Parathyroid adenoma (tissue), 2 donors: Measurements from ENCODE around the gene ZCCHC2.

ENCODE experiments used
- H2AFZ ChIP-seq: fragments of 300-600 bp; sonication (generic); one replicate; pipeline ENCODE4 v1.7.0; 2017; ENCODE audit warnings: antibody characterized with exemption, mild to moderate bottlenecking
- H3K27ac ChIP-seq: fragments of 300-600 bp; sonication (generic); one replicate; pipeline ENCODE4 v1.7.0; 2017
- H3K27me3 ChIP-seq: fragments of 300-600 bp; sonication (generic); one replicate; pipeline ENCODE4 v1.7.0; 2017; ENCODE audit warnings: low read length; ENCODE audit not compliant: control insufficient read depth, insufficient read depth
- H3K36me3 ChIP-seq: fragments of 300-600 bp; sonication (generic); one replicate; pipeline ENCODE4 v1.7.0; 2017; ENCODE audit warnings: low read length; ENCODE audit not compliant: control insufficient read depth, insufficient read depth
- H3K4me1 ChIP-seq: fragments of 300-600 bp; sonication (generic); one replicate; pipeline ENCODE4 v1.7.0; 2017; ENCODE audit warnings: control low read depth
- H3K4me2 ChIP-seq: fragments of 300-600 bp; sonication (generic); one replicate; pipeline ENCODE4 v1.7.0; 2017; ENCODE audit warnings: low read length
- H3K4me3 ChIP-seq: fragments of 300-600 bp; sonication (generic); one replicate; pipeline ENCODE4 v1.7.0; 2017; ENCODE audit warnings: low read depth, low read length
- H3K79me2 ChIP-seq: fragments of 300-600 bp; sonication (generic); one replicate; pipeline ENCODE4 v1.7.0; 2017; ENCODE audit warnings: control low read depth
- H3K9ac ChIP-seq: fragments of 300-600 bp; sonication (generic); one replicate; pipeline ENCODE4 v1.7.0; 2017; ENCODE audit warnings: mild to moderate bottlenecking
- H3K9me3 ChIP-seq: fragments of 300-600 bp; sonication (generic); one replicate; pipeline ENCODE4 v1.7.0; 2017; ENCODE audit warnings: low read length; ENCODE audit not compliant: control insufficient read depth
- TF ChIP-seq, protein P1 (sequence below): fragments of 300-600 bp; sonication (generic); IDR thresholded peaks from one replicate; pipeline ENCODE4 v1.7.0; 2017; ENCODE audit warnings: antibody characterized with exemption, mild to moderate bottlenecking
- donor health status: primary hyperparathyroidism.

The ZCCHC2 gene

DNA sequence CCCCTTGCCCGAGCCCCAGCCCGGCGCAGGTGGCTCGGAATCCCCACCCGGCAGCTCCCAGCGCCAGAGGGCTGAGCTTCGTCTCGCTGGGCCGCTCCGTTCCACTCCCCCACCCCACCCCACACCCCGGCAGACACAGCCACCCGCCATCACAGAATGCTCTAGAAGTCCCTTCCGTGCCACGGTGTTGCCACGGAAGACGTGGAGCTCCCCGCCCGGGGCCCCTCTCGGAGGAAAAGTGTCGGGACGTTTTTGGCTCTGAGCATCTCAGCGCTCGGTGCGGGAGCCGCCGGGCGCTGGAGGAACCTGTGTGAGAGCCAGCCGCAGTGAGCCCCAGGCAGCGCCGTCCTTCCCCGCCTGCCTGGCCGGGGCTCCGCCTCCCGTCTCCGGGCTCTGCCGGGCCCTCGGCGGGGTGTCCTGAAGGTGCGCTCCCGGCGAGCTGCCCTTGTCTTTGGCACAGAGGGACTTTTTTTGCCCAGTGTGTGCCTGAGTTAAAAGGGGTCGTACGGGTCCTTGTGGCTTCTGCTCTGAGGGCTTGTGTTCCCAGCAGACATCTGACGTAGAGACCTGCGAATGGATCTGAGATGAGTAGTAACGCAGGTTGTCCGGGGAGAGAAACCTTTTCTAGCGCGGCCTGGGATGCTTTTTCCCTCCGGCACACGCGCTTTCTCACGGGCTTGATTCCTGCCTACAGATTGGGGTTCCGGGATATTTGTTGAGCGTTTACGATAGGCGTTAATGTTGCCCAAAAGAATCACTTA is 1.8 kb downstream of the ZCCHC2 start:
- Histone ChIP-seq H3K9me3 (no peaks in the 10 kb centered on the region), H3K4me1 (peaks cover 6% of the 10 kb centered on the region), H3K27ac (peak overlapping the region; percentile 84), H2AFZ (peak overlapping the region; percentile 79), H3K4me3 (peak overlapping the region; percentile 77), H3K79me2 (peaks cover 15% of the 10 kb centered on the region), H3K4me2 (peak overlapping the region; percentile 73), H3K36me3 (no peaks in the 10 kb centered on the region), H3K27me3 (no peaks in the 10 kb centered on the region), H3K9ac (peak overlapping the region; percentile 49)
- TF ChIP-seq, protein P1, sequence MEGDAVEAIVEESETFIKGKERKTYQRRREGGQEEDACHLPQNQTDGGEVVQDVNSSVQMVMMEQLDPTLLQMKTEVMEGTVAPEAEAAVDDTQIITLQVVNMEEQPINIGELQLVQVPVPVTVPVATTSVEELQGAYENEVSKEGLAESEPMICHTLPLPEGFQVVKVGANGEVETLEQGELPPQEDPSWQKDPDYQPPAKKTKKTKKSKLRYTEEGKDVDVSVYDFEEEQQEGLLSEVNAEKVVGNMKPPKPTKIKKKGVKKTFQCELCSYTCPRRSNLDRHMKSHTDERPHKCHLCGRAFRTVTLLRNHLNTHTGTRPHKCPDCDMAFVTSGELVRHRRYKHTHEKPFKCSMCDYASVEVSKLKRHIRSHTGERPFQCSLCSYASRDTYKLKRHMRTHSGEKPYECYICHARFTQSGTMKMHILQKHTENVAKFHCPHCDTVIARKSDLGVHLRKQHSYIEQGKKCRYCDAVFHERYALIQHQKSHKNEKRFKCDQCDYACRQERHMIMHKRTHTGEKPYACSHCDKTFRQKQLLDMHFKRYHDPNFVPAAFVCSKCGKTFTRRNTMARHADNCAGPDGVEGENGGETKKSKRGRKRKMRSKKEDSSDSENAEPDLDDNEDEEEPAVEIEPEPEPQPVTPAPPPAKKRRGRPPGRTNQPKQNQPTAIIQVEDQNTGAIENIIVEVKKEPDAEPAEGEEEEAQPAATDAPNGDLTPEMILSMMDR = no peak

DNA sequence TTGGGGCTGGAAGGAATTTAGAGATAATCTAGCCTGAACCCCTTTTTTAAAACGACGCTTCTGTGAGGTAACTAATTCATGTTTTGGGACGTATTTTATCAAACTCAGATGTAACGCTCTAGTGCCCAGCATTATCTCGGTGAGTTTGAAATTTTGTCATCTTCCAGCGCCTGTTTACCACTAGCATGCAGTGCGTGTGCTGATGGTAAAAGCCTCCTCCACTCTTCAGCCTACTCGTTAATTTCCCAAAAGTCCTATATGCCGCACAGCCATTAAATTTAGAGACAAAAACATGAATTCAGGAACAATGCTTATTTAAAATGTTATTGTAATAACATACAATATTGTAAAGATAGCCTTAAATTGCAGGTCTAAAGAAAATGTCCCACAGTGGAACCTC is 2.8 kb downstream of the ZCCHC2 start:
- TF ChIP-seq, protein P1 = no peak
- peak overlapping the region; percentile 84 for H3K27ac ChIP-seq
- H3K9ac ChIP-seq = no peak overlapping the region
- no peaks in the 10 kb centered on the region for H3K9me3 ChIP-seq
- H3K4me2 ChIP-seq = peak overlapping the region; percentile 73
- H2AFZ ChIP-seq = no peak overlapping the region
- peak overlapping the region; percentile 77 for H3K4me3 ChIP-seq
- no peaks in the 10 kb centered on the region for H3K27me3 ChIP-seq
- H3K4me1 ChIP-seq = peaks cover 6% of the 10 kb centered on the region
- peaks cover 15% of the 10 kb centered on the region for H3K79me2 ChIP-seq
- H3K36me3 ChIP-seq = no peaks in the 10 kb centered on the region

DNA sequence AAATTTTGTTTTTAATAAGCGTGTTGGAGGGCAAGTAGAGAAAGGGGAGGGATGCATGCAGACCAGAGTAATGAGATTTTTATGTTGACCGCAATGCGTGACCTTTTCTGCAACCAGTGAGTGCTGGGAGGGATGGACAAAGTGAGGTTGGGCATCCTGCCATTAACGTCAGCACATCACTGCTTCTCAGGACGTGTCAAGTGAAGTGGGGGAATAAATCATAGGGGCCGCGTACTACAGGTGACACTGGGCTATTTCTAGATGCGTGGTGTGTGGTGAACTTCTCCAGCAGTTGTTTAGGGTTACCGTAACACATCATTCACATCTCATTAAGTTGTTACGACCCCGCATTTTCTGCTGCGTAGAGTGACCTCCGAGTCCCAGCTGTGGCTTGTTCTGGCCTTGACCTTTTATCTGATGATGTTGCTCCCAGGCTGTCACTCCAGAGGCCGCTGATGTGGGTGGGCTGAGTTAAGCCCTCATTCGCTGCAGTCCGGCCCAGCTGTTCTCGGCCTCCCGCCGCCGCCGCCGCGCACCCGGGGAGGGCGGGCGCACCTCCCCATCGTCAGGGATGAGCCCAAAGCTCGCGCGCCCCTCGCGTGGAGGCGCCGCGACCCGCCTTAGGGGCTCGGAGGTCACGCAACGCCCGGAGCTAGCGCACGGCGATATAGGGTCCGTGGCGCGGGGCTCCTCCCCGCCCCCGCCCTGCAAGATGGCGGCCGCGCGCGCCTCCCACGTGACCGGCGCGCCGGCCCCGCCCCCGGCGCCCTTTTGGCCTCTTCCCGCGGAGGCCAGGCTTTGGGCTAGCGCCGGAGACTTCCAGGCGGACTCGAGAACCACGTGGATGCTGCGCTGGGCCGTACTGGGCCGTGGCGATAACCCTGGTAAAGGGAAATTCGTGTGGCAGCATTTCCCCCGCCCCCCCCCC is 3.5 kb downstream of the ZCCHC2 start:
- Histone ChIP-seq H3K4me2 (peak overlapping the region; percentile 73), H2AFZ (peak overlapping the region; percentile 95), H3K36me3 (no peaks in the 10 kb centered on the region), H3K79me2 (peaks cover 15% of the 10 kb centered on the region), H3K4me3 (peak overlapping the region; percentile 77), H3K4me1 (peaks cover 6% of the 10 kb centered on the region), H3K27me3 (no peaks in the 10 kb centered on the region), H3K9me3 (no peaks in the 10 kb centered on the region), H3K9ac (peak overlapping the region; percentile 41), H3K27ac (peak overlapping the region; percentile 84)
- TF ChIP-seq, protein P1 = no peak

DNA sequence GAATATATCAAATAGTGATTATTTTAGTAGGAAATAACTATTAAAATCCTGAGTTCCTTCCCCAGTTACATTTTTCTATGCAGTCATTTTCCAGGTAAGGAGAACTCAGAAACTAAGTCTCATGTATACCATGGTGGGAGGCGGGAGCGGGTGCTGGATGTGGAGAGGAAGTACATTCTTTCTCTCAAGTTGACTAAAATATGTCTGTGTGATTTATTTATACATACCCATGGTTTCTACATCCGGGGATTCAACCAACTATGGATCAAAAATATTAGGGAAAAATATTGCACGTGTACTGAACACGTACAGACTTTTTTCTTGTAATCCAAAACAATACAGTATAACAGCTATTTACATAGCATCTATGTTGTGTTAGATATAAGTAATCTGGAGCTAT is 6.8 kb downstream of the ZCCHC2 start:
- Histone ChIP-seq H3K9me3 (no peaks in the 10 kb centered on the region), H3K4me2 (no peak overlapping the region), H3K4me3 (no peak overlapping the region), H3K9ac (no peak overlapping the region), H3K27ac (no peak overlapping the region), H2AFZ (no peak overlapping the region), H3K79me2 (peaks cover 39% of the 10 kb centered on the region), H3K27me3 (no peaks in the 10 kb centered on the region), H3K36me3 (no peaks in the 10 kb centered on the region), H3K4me1 (peaks cover 11% of the 10 kb centered on the region)
- TF ChIP-seq, protein P1 = no peak
